Endothelial cell (in vitro differentiated cells): ENCODE results near the gene ARFRP1. TPM values are rescaled to one million over a fixed set of nuclear protein-coding genes. Genes with fewer than 3 reads are reported as not detected.
A peak's percentile ranks its signal among the peaks of the same experiment; 100 is the strongest.

ENCODE experiments used
- DNase-seq: peaks from one replicate; pipeline ENCODE4 v3.0.0; 2021; ENCODE audit warnings: low spot score
- H3K27ac Mint-ChIP-seq: one replicate; pipeline ENCODE4 v1.8.0; 2021; ENCODE audit warnings: mixed read lengths, inconsistent platforms; ENCODE audit not compliant: unreplicated experiment
- H3K27me3 Mint-ChIP-seq: one replicate; pipeline ENCODE4 v1.8.0; 2021; ENCODE audit warnings: mild to moderate bottlenecking, moderate library complexity, mixed read lengths, inconsistent platforms; ENCODE audit not compliant: unreplicated experiment
- H3K36me3 Mint-ChIP-seq: one replicate; pipeline ENCODE4 v1.8.0; 2021; ENCODE audit warnings: mild to moderate bottlenecking, low read depth, mixed read lengths, inconsistent platforms; ENCODE audit not compliant: unreplicated experiment
- H3K4me1 Mint-ChIP-seq: one replicate; pipeline ENCODE4 v1.8.0; 2021; ENCODE audit warnings: mild to moderate bottlenecking, mixed read lengths, inconsistent platforms; ENCODE audit not compliant: unreplicated experiment
- H3K4me3 Mint-ChIP-seq: one replicate; pipeline ENCODE4 v1.8.0; 2021; ENCODE audit warnings: mild to moderate bottlenecking, mixed read lengths, inconsistent platforms; ENCODE audit not compliant: unreplicated experiment
- H3K9me3 Mint-ChIP-seq: one replicate; pipeline ENCODE4 v1.8.0; 2021; ENCODE audit warnings: mixed read lengths, inconsistent platforms; ENCODE audit not compliant: unreplicated experiment
- CTCF ChIP-seq: fragments of 200-600 bp; sonication (generic); IDR thresholded peaks from one replicate; pipeline ENCODE4 v1.5.0; 2021; ENCODE audit warnings: antibody characterized with exemption; ENCODE audit not compliant: unreplicated experiment
- total RNA-seq: library from RNA; stranded (reverse); fragmentation: NEBNext Ultra II Directional; extraction: Animal tissue kit (Norgen Biotek cat#: 25700); gene quantifications from one replicate; pipeline ENCODE4 v1.2.1, GENCODE V29; 2021; ENCODE audit not compliant: unreplicated experiment

Gene ARFRP1
- total RNA-seq, 1 donor from 2014 or later: 33.4 TPM

GRCh38 chr20:63693083-63693732 is 14.6 kb downstream of the ARFRP1 start:
- peaks cover 9% of the 10 kb centered on the region for H3K27me3 Mint-ChIP-seq
- H3K27ac Mint-ChIP-seq: no peak overlapping the region
- no peaks in the 10 kb centered on the region for H3K9me3 Mint-ChIP-seq

GRCh38 chr20:63692436-63693082 is 15.2 kb downstream of the ARFRP1 start:
- DNase-seq: no peak
- Mint-ChIP-seq H3K9me3 (no peaks in the 10 kb centered on the region), H3K4me1 (peaks cover 4% of the 10 kb centered on the region), H3K36me3 (peaks cover 4% of the 10 kb centered on the region), H3K4me3 (peak overlapping the region; percentile 31), H3K27ac (no peak overlapping the region), H3K27me3 (peaks cover 9% of the 10 kb centered on the region)
- TF ChIP-seq CTCF: no peak

More at GRCh38 chr20:63693083-63693732, 14.6 kb downstream of the ARFRP1 start:
- H3K36me3 Mint-ChIP-seq: peaks cover 4% of the 10 kb centered on the region
- no peak for TF ChIP-seq CTCF
- peaks cover 4% of the 10 kb centered on the region for H3K4me1 Mint-ChIP-seq
- DNase-seq: no peak
- H3K4me3 Mint-ChIP-seq: no peak overlapping the region

- Mint-ChIP-seq H3K36me3 (peaks cover 4% of the 10 kb centered on the region), H3K4me1 (peaks cover under 1% of the 10 kb centered on the region), H3K27me3 (peaks cover 7% of the 10 kb centered on the region), H3K4me3 (no peak overlapping the region), H3K9me3 (no peaks in the 10 kb centered on the region), H3K27ac (no peak overlapping the region)
- no peak for DNase-seq
- no peak for TF ChIP-seq CTCF
These were observed 15.9 kb downstream of the ARFRP1 start for GRCh38 chr20:63691711-63692435.

GRCh38 chr20:63690898-63691710 is 16.7 kb downstream of the ARFRP1 start:
- Mint-ChIP-seq H3K4me1 (peaks cover 3% of the 10 kb centered on the region), H3K9me3 (no peaks in the 10 kb centered on the region), H3K36me3 (peaks cover 4% of the 10 kb centered on the region), H3K4me3 (no peak overlapping the region), H3K27ac (no peak overlapping the region), H3K27me3 (peaks cover 7% of the 10 kb centered on the region)
- TF ChIP-seq CTCF: no peak
- no peak for DNase-seq
